ENCODE measurements around the gene DNAH8.
"Not testable (repeated sequence)": the region's sequence is repeated elsewhere in the genome, so short reads cannot be mapped to it uniquely, and the experiment has no call there.

Gene DNAH8

DNA sequence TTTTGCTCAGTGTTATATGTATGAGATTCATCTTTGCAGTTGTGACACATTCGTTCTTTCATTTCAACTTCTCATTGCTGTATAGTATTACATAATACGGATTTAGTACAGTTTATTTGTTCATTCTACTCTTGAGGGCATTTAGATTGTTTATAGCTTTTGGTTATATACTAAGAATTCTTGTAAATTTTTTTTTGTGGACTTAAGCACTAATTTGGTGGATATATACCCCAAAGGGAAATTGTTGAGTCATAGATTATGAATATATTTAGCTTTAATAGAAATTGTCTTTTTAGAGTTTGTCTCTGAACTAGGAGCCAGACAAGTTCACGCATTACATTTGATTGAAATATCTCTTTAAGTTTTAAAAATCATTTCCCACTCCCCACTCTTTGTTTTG, 79.6 kb downstream of the DNAH8 start:
- TF ChIP-seq, protein P1, sequence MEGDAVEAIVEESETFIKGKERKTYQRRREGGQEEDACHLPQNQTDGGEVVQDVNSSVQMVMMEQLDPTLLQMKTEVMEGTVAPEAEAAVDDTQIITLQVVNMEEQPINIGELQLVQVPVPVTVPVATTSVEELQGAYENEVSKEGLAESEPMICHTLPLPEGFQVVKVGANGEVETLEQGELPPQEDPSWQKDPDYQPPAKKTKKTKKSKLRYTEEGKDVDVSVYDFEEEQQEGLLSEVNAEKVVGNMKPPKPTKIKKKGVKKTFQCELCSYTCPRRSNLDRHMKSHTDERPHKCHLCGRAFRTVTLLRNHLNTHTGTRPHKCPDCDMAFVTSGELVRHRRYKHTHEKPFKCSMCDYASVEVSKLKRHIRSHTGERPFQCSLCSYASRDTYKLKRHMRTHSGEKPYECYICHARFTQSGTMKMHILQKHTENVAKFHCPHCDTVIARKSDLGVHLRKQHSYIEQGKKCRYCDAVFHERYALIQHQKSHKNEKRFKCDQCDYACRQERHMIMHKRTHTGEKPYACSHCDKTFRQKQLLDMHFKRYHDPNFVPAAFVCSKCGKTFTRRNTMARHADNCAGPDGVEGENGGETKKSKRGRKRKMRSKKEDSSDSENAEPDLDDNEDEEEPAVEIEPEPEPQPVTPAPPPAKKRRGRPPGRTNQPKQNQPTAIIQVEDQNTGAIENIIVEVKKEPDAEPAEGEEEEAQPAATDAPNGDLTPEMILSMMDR (IDR thresholded peaks at IDR 0.05; ENCODE audit: control insufficient read depth, extremely low read depth, insufficient read depth) = no peak
- no peak overlapping the region for H3K4me3 ChIP-seq (ENCODE audit: low read depth, low read length)
- DNase-seq (ENCODE audit: low read depth) = no peak

DNA sequence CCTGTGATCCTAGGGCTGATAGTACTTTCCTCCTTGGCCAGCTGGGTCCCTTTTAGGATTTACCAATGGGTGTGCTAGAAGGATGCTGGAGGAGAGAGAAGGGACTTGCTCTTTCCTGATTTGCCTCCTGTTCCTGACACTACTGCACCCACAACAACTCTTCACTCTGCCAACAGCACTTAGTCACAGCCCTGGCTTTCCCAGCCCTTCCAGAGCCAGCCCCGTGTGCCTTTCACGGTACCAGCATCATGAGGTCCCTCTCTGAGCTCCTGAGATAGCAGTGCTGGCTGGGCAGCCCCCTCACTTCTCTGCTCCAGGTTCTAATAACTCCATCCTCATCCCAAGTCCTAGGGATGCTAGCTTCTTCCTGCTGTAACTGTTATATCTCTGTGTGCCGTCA, 80.9 kb downstream of the DNAH8 start:
- DNase-seq (ENCODE audit: low read depth) = peak; percentile 26
- TF ChIP-seq, protein P1 (IDR thresholded peaks at IDR 0.05; ENCODE audit: control insufficient read depth, extremely low read depth, insufficient read depth) = no peak
- no peak overlapping the region for H3K4me3 ChIP-seq (ENCODE audit: low read depth, low read length)

DNA sequence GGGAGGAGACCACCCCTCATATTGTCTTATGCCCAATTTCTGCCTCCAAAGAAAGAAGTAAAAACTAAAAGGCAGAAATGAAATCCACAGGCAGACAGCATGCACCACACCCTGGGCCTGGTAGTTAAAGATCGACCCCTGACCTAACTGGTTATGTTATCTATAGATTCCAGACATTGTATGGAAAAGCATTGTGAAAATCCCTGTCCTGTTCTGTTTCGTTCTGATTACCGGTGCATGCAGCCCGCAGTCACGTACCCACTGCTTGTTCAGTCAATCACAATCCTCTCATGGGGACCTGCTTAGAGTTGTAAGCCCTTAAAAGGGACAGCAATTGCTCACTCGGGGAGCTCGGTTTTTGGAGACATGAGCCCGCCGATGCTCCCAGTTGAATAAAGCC, 81.3 kb downstream of the DNAH8 start:
- H3K4me3 ChIP-seq (ENCODE audit: low read depth, low read length); DNase-seq (ENCODE audit: low read depth): not testable (repeated sequence)

DNA sequence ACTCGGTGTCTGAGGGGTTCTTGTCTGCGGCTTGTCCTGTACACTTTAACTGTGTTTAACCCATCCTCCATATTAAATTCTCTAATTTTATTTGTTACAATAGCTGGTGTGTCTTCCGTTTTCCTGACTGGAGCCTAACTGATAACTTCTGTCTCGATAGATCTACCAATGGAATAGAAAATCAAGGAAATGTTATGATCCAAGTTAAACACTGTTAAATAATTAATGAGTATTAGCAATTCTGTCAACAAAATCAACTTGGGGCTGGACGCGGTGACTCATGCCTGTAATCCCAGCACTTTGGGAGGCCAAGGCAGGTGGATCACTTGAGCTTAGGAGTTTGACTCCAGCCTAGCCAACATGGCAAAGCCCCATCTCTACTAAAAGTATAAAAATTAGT, 81.7 kb downstream of the DNAH8 start:
- H3K4me3 ChIP-seq (ENCODE audit: low read depth, low read length) = 0 out of 2 replicates have a peak overlapping the region, but pooled peaks have one; percentile 7
- TF ChIP-seq, protein P1 (IDR thresholded peaks at IDR 0.05; ENCODE audit: control insufficient read depth, extremely low read depth, insufficient read depth) = no peak

DNA sequence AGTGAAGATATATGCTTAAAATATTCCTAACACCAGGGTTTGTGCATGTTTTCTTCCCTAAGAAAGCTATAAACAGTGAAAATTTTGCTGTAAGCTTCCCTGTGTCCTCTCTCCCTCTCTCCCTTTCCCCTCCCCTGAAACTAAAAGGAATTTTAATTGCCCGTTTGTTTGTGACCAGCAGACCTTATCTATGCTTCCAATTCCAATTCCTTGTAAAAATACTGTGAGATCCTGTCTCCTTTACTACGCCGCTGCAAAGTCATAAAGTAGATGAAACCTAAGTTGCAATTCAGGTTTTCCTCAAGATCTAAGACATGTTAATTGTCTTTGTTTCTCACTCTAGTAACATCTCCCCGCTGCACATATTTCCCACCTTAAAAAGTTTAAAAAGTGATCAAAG, 82.3 kb downstream of the DNAH8 start:
- H3K4me3 ChIP-seq (ENCODE audit: low read depth, low read length) = peak overlapping the region; percentile 7; the same call in 1 of the 2 replicates
- DNase-seq (ENCODE audit: low read depth) = peak; percentile 97
- TF ChIP-seq, protein P1 (IDR thresholded peaks at IDR 0.05; ENCODE audit: control insufficient read depth, extremely low read depth, insufficient read depth) = no peak

More for the DNA sequence above, 81.7 kb downstream of the DNAH8 start:
- DNase-seq (ENCODE audit: low read depth) = peak; percentile 94

DNA sequence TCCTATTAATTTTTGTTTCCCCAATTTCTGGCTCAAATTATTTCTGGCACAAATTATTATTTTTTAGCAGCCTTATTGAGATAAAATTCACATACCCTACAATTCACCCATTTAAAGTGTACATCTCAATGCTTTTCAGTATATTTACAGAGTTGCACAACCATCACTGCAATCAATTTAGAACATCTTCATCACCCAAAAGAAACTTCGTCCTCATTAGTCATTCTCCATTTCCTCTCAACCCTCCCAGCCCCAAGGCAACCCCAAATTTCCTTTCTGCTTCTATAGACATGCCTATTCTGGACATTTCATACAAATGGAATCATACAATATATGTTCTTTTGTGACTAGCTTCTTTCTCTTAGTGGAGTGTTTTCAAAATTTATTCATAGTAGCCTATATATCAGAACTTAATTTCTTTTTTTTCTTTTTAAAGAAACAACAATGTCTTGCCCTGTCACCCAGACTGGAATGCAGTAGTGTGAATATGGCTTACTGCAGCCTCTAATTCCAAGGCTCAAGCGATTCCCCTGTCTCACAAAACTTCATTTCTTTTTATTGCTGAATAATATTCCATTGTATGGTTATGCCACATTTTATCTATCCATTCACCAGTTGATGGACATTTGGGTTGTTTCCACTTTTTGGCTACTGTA, 84.5 kb downstream of the DNAH8 start:
- no peak overlapping the region for H3K4me3 ChIP-seq (ENCODE audit: low read depth, low read length)
- DNase-seq (ENCODE audit: low read depth) = no peak
- TF ChIP-seq, protein P1 (IDR thresholded peaks at IDR 0.05; ENCODE audit: control insufficient read depth, extremely low read depth, insufficient read depth) = no peak

DNA sequence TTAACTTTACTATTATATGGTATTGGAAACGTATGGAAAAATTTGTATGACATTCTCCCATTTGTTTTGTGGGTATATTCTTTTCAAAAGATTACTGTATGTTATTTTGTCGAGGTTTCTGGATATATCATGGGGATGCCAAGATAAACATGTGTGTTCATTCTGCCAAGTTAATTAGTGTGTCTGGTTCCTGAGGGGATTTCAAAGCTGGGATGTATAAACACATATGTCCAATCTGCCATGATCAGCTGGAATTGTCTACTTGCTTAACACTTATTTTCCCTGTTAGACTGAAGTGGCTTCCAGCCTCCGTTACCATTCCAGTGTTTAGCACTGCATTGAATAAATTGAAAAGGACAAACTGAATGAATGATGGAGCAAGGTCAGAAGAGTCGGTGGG, 86.2 kb downstream of the DNAH8 start:
- DNase-seq (ENCODE audit: low read depth) = no peak
- TF ChIP-seq, protein P1 (IDR thresholded peaks at IDR 0.05; ENCODE audit: control insufficient read depth, extremely low read depth, insufficient read depth) = no peak

More for the DNA sequence above, 86.2 kb downstream of the DNAH8 start:
- H3K4me3 ChIP-seq (ENCODE audit: low read depth, low read length) = no peak overlapping the region

All from LNCaP clone FGC (cell line).